ENCODE results near the gene AASDH. TPM values are rescaled to one million over a fixed set of nuclear protein-coding genes. Genes with fewer than 3 reads are reported as not detected.

AASDH gene
- total and polyA plus RNA-seq, 8 donors = 2.8 to 58.0 (median 9.9) TPM

DNA sequence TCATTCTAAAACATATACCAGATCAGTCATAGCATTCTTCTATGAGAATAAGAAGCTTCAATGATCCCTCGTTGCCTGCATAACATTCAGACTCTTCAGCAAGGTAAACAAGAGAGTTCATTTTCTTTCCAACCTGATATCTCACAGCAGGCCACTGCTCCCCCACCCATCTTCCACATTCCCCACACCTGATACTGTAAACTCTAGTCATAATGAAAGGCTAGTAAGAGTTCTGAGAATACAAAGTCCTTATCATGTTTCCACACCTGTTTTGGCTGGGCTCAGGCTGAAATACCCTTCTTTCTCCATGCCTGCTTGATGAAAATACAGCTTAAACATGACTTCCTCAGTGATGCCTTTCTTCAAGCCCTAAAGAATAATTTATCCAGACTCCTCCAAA is 2.3 kb upstream of the AASDH start:
- WGBS, 5 donors = 25 to 36% (median 35%) methylated on average over 1 of the region's 1 CpG

DNA sequence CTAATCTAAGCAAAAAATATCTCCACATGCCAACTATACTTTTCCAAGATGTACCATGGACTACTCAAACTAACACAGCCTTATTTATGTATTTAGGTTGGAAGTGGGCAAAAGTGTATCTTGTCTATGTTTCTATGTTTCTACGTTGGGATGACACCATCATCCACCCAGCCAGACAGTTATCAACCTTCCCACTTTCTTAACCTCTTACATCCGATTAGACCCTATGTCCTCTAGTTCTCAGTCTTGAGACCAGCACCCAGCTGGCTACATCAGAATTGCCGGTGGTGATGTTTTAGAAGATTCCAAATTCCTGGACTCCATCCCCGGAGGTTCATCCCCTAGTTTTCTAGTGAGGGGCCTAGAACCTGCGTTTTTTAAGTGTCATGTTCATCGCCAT is 1.0 kb upstream of the AASDH start:
- Histone ChIP-seq H3K36me3 (no peaks in the 10 kb centered on the region), H3K27me3 (no peaks in the 10 kb centered on the region), H3K27ac (peak overlapping the region in 4 of 5 donors; percentile 90 to 98 (median 96)), H3K4me3 (peak overlapping the region; percentile 59 to 74 (median 68)), H3K9me3 (no peaks in the 10 kb centered on the region), H3K4me1 (peaks cover 9 to 37% (median 23%) of the 10 kb centered on the region in 4 donors)
- DNase-seq = peak in 1 of 2 donors; percentile 17
- intact Hi-C loops (cut with DNase I; ENCODE audit: low total_unique reads) = no loop called here
- TF ChIP-seq POLR2AphosphoS5 (IDR thresholded peaks at IDR 0.05) (no peak), EP300 (IDR thresholded peaks at IDR 0.05) (no peak), POLR2A (IDR thresholded peaks at IDR 0.05) (no peak)
- TF ChIP-seq, protein P1, sequence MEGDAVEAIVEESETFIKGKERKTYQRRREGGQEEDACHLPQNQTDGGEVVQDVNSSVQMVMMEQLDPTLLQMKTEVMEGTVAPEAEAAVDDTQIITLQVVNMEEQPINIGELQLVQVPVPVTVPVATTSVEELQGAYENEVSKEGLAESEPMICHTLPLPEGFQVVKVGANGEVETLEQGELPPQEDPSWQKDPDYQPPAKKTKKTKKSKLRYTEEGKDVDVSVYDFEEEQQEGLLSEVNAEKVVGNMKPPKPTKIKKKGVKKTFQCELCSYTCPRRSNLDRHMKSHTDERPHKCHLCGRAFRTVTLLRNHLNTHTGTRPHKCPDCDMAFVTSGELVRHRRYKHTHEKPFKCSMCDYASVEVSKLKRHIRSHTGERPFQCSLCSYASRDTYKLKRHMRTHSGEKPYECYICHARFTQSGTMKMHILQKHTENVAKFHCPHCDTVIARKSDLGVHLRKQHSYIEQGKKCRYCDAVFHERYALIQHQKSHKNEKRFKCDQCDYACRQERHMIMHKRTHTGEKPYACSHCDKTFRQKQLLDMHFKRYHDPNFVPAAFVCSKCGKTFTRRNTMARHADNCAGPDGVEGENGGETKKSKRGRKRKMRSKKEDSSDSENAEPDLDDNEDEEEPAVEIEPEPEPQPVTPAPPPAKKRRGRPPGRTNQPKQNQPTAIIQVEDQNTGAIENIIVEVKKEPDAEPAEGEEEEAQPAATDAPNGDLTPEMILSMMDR (IDR thresholded peaks at IDR 0.05) = no peak
- 20 to 33% (median 28%) methylated on average over 6 of the region's 6 CpGs for WGBS, 5 donors

More for the DNA sequence above, 2.3 kb upstream of the AASDH start:
- DNase-seq = no peak
- Histone ChIP-seq H3K36me3 (no peaks in the 10 kb centered on the region), H3K4me1 (peaks cover 9 to 33% (median 21%) of the 10 kb centered on the region in 4 donors), H3K27me3 (no peaks in the 10 kb centered on the region), H3K4me3 (no peak overlapping the region), H3K9me3 (no peaks in the 10 kb centered on the region), H3K27ac (no peak overlapping the region)
- TF ChIP-seq, protein P1 (IDR thresholded peaks at IDR 0.05) = no peak
- TF ChIP-seq EP300 (IDR thresholded peaks at IDR 0.05) (no peak), POLR2AphosphoS5 (IDR thresholded peaks at IDR 0.05) (no peak), POLR2A (IDR thresholded peaks at IDR 0.05) (no peak)
- intact Hi-C loops (cut with DNase I; ENCODE audit: low total_unique reads) = no loop called here

DNA sequence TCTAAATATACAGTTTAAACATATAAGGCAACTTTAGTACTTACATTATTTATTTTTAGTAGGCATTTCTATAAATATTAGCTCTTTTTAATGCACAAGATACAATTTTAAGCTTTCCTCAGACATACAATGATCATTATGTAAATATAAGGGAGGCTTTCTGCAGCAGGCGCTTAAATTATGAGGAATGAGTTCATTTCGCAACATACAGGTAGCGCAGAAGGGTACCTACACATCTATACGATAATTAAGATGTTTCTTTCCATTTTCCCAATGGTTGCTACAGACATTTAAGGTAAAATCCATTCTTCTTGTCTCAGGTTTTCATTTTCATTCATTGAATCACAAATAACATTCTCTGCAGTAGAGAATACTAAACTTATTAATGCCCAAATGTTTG is 1.2 kb downstream of the AASDH start:
- H3K27ac ChIP-seq = peak overlapping the region in 2 of 5 donors; percentile 96 to 98
- H3K4me1 ChIP-seq = peaks cover 9 to 37% (median 23%) of the 10 kb centered on the region in 4 donors
- H3K4me3 ChIP-seq = peak overlapping the region; percentile 23 to 74 (median 68)
- H3K36me3 ChIP-seq = peaks cover 0 to 13% (median 4%) of the 10 kb centered on the region in 4 donors
- 90 to 99% (median 93%) methylated on average over 4 of the region's 4 CpGs for WGBS, 5 donors
- H3K9me3 ChIP-seq = no peaks in the 10 kb centered on the region
- intact Hi-C loops (cut with DNase I; ENCODE audit: low total_unique reads) = no loop called here
- DNase-seq = no peak
- no peaks in the 10 kb centered on the region for H3K27me3 ChIP-seq
- TF ChIP-seq EP300 (IDR thresholded peaks at IDR 0.05) = no peak
- TF ChIP-seq POLR2AphosphoS5 (IDR thresholded peaks at IDR 0.05) = no peak
- TF ChIP-seq, protein P1 (IDR thresholded peaks at IDR 0.05) = no peak
- TF ChIP-seq POLR2A (IDR thresholded peaks at IDR 0.05) = no peak

DNA sequence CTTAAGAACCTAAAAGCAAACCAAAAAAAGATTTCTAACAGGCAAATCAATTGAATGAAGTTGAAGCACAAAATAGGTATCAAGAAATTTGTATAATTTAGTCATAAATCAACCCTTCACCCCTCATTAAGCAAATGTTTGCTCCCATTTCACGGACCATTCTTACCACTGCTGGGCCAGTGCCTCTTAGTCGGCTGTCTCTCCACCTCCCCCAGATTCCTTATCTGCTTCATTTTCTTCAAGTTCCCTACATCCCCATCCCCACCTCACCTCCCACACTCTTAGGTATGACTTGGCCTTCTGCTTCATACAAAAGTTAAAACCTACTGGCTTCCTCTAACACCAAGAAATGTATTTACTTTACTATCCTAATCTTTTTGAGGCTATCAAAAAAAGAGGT is 11.8 kb downstream of the AASDH start:
- peaks cover 0 to 5% (median 0%) of the 10 kb centered on the region in 4 donors for H3K4me1 ChIP-seq
- intact Hi-C loops (cut with DNase I; ENCODE audit: low total_unique reads) = no loop called here
- peaks cover 0 to 31% (median 26%) of the 10 kb centered on the region in 4 donors for H3K36me3 ChIP-seq
- no peaks in the 10 kb centered on the region for H3K27me3 ChIP-seq
- no peaks in the 10 kb centered on the region for H3K9me3 ChIP-seq
- TF ChIP-seq POLR2A (IDR thresholded peaks at IDR 0.05) (no peak), POLR2AphosphoS5 (IDR thresholded peaks at IDR 0.05) (no peak), EP300 (IDR thresholded peaks at IDR 0.05) (no peak)
- TF ChIP-seq, protein P1 (IDR thresholded peaks at IDR 0.05) = no peak
- no peak overlapping the region for H3K27ac ChIP-seq
- no peak for DNase-seq
- H3K4me3 ChIP-seq = no peak overlapping the region
- 68 to 81% (median 73%) methylated on average over 2 of the region's 2 CpGs for WGBS, 5 donors

Data from stomach (tissue), 9 donors.